ENCODE data around the gene ROBO2.

DNA sequence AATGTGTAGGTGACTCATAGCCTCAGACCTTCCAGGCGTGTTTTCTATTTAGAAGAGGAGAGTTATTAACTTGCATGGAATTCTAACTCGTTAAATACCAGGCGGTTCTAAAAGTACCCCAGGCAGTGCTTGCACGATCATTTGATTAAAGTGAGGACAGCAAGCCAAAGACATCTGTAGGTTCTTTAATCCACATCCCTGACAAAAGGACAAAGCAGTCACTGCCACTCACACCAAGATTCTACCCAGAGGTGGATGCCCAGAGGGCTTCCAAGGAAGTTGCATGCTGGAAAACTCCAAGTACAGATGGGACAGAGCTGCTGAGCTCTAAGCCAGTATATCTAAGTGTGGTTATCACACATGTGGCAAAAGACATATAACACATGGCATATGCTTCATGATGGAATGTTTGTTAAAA is 372.1 kb downstream of the ROBO2 start:
- TF ChIP-seq CTCF (IDR thresholded peaks at IDR 0.05; ENCODE audit: poor library complexity) = no peak
- no peak for TF ChIP-seq EZH2 (IDR thresholded peaks at IDR 0.05; ENCODE audit: borderline replicate concordance)
- TF ChIP-seq EZH2phosphoT487 (IDR thresholded peaks at IDR 0.05; ENCODE audit: low read depth, severe bottlenecking, unreplicated experiment) = no peak

Data from hepatocyte (in vitro differentiated cells).